SW480 (cell line): ENCODE data around the gene RBPJ.
A peak's percentile ranks its signal among the peaks of the same experiment; 100 is the strongest.

Source experiments
- DNase-seq: peaks from one replicate; pipeline ENCODE4 v3.0.0-alpha.2; 2016; ENCODE audit warnings: low spot score

The RBPJ gene

GRCh38 chr4:26320538-26321372, at the start of gene RBPJ:
TSS of gene RBPJ (plus strand) at chr4:26321014. CDS start at chr4:26321029, 15 bp downstream.
- peak; percentile 90 for DNase-seq

- DNase-seq, result no peak
These were observed 49.1 kb upstream of the RBPJ start for GRCh38 chr4:26271703-26272102.

DNA sequence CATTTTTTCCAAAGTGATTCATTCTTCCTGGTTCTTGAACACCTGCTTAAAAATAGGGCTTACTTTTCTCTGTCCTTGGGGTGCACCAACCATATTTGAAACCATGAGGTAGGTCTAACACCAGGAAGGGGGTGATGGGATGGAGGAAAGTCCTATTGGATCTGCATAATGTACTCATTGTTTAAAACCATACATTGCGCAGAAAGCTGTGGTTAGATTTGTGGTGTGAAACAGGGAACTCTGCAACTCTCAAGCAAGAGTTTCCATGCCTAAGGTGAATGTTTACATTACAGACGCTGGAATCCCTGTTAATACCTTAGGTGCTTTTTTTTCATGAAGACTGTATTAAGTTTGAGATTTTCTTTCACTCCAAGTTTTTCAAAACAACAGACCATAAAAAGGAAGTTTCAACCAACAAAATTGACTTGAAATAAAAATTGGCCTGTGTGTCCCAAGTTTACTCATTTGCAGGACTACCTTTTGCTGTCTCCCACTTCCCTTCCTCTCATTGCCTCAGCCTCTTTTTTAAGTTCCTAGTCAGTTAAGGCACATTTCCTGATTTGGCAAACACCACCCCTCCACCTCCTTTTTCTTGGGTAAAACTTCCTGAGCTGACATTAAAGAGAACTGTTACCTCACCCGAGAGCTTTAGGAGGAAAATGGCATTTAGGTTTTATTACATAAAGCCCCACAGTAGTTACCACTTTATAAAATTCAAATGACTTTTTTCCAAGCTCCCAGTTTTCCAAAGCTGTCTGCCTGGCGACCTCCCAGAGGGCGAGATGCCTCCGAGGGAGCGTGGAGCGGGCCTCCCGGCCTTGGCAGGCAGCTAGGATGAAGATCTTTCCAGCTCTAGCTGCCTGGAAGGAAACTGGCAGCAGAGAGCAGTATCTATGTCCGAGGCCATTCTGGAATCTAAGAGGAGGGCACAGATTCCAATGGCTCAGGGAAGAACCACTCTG, 47.9 kb upstream of the RBPJ start:
- peak; percentile 13 for DNase-seq

DNA sequence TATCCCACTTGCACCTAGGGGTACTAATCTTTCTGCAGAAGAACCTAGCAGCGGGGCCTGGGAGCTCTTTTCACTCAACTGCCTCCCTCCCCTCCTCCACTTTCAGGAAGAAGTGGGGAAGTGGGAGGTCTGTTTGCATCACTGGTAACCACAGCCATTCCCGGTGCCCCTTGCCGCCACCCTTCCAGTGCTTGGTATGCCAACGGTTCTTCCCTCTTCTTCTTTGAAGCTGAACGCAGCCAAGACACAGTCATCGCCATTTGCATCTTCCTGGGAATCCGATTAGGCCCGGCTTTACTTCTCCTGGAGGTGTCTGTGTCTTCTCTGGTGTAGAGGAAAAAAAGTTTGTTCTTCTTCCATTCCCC, 47.2 kb upstream of the RBPJ start:
- DNase-seq, result no peak

- DNase-seq, result no peak
These were observed 45.5 kb upstream of the RBPJ start for GRCh38 chr4:26275281-26275680.

GRCh38 chr4:26279446-26279845, 41.4 kb upstream of the RBPJ start:
- DNase-seq, result no peak

DNA sequence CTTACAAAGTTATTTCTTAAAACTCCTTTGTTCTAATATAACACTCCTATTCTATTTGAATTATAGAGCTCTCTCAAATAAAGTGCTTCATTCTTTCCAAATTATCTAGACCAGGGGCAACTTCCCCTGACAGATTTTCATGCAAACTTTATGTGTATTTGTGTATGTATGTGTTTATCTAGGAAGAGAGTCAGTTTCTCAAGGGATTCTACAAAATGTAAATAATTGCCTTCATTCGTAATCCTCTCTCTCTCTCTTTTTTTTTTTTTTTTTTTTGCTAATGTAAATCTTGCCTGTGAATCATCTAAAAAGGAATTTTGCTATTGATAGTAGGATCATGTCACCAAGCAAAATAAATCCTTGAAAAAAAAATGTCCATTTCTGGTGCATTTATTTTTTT, 38.9 kb upstream of the RBPJ start:
- DNase-seq, result no peak

DNA sequence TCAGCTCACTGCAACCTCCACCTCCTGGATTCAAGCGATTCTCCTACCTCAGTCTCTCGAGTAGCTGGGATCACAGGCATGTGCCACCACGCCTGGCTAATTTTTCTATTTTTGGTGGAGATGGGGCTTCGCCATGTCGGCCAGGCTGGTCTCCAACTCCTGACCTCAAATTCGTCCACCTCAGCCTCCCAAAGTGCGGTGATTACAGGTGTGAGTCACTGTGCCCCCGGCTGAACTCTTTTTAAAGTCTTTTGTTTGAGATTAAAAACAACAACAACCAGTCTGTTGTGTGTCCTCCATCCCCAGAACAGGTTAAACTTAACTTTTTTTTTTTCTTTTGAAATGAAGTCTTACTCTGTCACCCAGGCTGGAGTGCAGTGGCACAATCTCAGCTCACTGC, 36.3 kb upstream of the RBPJ start:
- DNase-seq, result no peak

DNA sequence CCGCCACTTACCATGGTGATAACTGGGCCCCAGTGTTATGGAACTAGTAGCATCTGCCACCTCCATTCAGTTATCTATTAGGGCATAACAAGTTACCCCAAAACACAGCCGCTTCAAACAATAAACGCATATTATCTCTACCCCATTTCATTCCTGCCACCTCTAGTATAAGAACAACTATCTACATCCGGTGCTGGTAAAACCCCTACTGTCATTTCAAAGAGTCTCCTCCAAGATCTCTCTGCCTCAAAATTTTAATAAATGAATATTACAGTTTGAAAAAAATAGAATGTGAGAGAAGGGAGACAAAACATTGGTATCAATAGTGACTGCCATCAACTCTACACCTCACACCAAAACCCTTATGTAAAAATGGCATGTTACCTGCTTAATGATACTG, 35.5 kb upstream of the RBPJ start:
- DNase-seq, result no peak

DNA sequence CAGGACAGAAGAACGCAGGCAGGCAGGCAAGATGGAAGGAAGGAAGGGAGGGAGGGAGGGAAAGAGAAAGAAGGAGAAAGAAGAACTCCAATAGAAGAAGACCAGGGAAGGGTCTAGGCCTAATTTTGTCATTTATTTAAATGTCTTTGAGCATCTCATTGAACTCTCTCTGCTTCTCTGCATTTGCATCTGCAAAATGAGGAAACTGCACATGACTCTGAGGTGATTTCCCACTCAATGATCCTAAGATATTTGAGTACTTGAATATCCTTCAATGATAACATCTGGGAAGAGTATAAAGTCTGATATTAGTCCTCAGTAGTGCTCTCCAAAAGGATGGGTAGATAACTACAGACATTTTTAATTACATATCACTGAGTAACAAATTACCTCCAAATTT, 33.1 kb upstream of the RBPJ start:
- DNase-seq, result no peak

DNA sequence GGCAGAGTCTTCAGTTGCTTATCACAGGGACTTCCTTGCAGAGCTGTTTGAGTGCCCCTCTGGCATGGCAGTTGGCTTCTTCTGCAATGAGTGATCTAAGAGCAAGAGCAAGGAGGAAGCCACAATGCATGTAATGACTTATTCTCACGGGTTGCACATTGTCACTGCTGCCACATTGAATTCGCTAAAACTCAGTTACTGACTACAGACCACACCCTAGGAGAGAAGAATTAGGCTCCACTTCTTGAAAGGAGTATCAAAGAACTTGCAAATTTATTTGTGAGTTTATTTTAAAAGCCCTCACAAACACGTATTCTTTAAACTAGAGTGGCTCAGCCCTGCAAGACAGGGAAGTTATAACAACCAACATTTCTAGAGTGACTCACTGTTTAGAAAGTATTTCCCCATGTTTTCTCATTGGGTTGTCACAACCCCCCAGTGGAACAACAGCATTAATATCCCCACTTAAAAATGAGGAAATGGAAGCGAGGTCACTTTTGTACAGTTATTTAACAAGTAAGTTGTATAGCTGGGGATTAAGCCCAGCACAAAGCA, 32.4 kb upstream of the RBPJ start:
- DNase-seq, result no peak

DNA sequence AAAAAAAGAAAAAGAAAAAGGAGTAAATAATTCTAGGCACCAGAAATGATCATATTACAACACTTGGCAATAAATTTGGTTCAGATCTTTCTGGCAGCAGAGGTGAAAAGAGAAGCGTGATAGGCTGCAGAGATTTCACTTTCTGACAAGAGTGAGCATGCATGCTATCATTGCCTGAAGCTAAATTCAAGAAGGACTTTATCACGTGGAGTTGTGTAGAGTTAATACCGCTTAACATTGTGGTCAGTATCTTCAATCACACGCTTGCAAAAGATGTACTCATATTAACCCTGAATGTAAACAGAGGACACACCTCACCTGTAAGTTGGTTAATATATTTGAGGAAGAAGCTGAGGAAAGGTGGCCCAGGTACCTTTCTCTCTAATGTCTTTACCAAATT, 31.4 kb upstream of the RBPJ start:
- DNase-seq, result no peak

GRCh38 chr4:26290321-26290720, 30.5 kb upstream of the RBPJ start:
- DNase-seq, result no peak

DNA sequence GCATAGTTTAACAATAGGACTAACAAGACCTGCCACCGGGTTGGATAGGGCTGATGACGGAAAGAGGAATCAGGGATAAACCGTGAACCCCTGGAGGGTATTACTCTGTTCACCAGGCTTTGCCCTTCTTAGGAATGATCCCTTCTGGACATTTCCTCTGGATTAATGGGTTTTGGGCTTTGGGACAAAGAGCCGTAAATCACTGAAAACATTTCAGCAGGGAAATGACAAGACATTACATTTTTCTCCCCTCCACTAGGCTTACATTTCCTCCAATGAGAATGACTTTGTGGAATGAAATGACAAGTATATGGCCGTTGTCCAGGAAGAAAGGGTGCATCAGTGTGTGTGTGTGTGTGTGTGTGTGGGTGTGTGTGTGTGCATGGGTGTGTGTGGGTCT, 25.9 kb upstream of the RBPJ start:
- no peak for DNase-seq

- DNase-seq, result no peak
These were observed 24.8 kb upstream of the RBPJ start for GRCh38 chr4:26296021-26296420.

DNA sequence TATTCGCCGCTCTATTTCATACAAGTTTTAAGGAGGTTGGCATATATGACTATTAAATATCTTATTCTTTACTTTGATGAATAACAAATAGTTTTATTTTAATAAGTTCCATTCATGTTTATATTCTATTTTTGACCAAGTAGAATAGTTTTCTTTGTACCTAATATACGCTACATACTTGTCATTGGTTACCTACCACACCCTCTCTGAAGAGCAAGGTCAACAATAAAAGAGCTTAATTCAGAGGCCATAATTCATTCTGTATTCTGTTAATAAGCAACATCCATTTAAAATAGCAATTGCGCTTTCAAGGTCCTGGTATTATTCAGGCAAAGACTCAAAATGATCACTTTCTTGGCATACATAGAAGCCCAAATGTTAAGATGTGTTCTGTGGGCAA, 24.3 kb upstream of the RBPJ start:
- no peak for DNase-seq

- DNase-seq, result no peak
These were observed 23.6 kb upstream of the RBPJ start for GRCh38 chr4:26297219-26297618.

DNA sequence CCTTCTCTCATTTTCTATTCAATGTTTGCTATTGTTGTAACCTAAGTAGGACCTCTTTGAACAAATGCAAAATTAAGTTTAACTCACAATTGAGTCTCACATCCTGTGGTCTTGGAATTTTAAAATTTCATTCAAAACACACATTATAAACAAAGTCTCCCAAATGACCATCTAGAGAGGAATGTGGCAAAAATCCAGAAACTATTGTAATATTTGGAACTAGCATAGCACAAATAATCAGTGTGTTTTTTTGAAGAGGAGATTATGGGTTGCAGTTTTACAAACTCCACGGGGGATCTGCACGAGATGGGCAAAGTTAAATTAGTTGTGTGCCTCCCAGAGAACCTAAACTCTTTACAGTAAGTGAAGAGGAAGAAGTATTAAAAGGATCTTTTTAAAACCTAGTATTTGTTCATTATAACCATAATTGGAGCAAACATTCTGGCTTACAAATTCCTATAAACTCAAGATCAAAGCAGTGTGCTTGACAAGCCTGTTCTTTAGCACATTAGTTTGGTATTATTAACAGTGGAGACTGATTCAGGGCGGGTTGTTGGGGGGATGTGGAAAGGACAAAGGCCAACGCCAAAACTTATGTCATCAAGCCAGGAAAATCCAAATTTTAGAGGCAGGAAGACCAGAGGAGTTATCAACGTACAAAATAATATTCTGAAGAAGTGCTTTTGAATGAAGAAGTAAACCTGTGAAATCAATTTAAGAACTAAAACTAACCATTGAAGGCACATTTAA, 22.4 kb upstream of the RBPJ start:
- no peak for DNase-seq

GRCh38 chr4:26299254-26299882, 21.4 kb upstream of the RBPJ start:
- no peak for DNase-seq

GRCh38 chr4:26300314-26301307, 20.2 kb upstream of the RBPJ start:
- DNase-seq, result no peak
